OCI-LY3 (cell line): ENCODE measurements around the gene IRAK3.

Experiments
- H2AFZ ChIP-seq: fragments of 200-600, 300-600 bp; shearing (Covaris generic); 2 replicates; pipeline ENCODE4 v1.6.0; 2014; ENCODE audit warnings: antibody characterized with exemption, low read depth, low read length
- H3K27ac ChIP-seq: fragments of 200-600, 300-600 bp; sonication (generic); 2 replicates; pipeline ENCODE4 v1.5.1; 2014; ENCODE audit warnings: mild to moderate bottlenecking, low read length, moderate library complexity, mixed read lengths
- H3K27me3 ChIP-seq: fragments of 200-600, 300-600 bp; sonication (generic); 2 replicates; pipeline ENCODE4 v1.6.1; 2014; ENCODE audit warnings: low read depth, low read length, mixed read lengths
- H3K36me3 ChIP-seq: fragments of 200-600, 300-600 bp; sonication (generic); replicated peaks from 2 replicates; pipeline ENCODE3; 2014; ENCODE audit warnings: low read depth, low read length, mixed read lengths
- H3K4me1 ChIP-seq: fragments of 300-600, 200-600 bp; sonication (generic); 2 replicates; pipeline ENCODE4 v1.6.1; 2014; ENCODE audit warnings: low read length, mixed read lengths
- H3K4me2 ChIP-seq: fragments of 200-600, 300-600 bp; sonication (generic); 2 replicates; pipeline ENCODE4 v1.6.1; 2014; ENCODE audit warnings: low read length, mixed read lengths
- H3K4me3 ChIP-seq: fragments of 300-600, 200-600 bp; sonication (generic); 2 replicates; pipeline ENCODE4 v1.5.1; 2014; ENCODE audit warnings: antibody characterized with exemption, mild to moderate bottlenecking, low read length, moderate library complexity
- H3K79me2 ChIP-seq: fragments of 300-600, 200-600 bp; shearing (Covaris generic); 2 replicates; pipeline ENCODE4 v1.6.1; 2014; ENCODE audit warnings: mild to moderate bottlenecking, low read length, mixed read lengths
- H3K9ac ChIP-seq: fragments of 300-600, 200-600 bp; shearing (Covaris generic); 2 replicates; pipeline ENCODE4 v1.6.0; 2014; ENCODE audit warnings: mild to moderate bottlenecking, low read length, moderate library complexity
- H3K9me3 ChIP-seq: fragments of 200-600, 300-600 bp; shearing (Covaris generic); 2 replicates; pipeline ENCODE4 v1.6.1; 2014; ENCODE audit warnings: low read length, mixed read lengths; ENCODE audit not compliant: insufficient read depth
- H4K20me1 ChIP-seq: fragments of 200-600, 300-600 bp; sonication (generic); 2 replicates; pipeline ENCODE4 v1.6.1; 2016; ENCODE audit warnings: low read length, mixed read lengths; ENCODE audit not compliant: insufficient read depth
- EZH2phosphoT487 ChIP-seq: fragments of 200-600 bp; shearing (Covaris generic); IDR thresholded peaks from 2 replicates; pipeline ENCODE4 v1.6.1; 2018; ENCODE audit warnings: antibody characterized with exemption, mixed run types, low read depth
- TF ChIP-seq, protein P1 (sequence below): fragments of 200-600, 300-600 bp; sonication (generic); IDR thresholded peaks from 2 replicates; pipeline ENCODE4 v1.5.1; 2014; ENCODE audit warnings: antibody characterized with exemption, low read length, low read depth

Gene IRAK3

DNA sequence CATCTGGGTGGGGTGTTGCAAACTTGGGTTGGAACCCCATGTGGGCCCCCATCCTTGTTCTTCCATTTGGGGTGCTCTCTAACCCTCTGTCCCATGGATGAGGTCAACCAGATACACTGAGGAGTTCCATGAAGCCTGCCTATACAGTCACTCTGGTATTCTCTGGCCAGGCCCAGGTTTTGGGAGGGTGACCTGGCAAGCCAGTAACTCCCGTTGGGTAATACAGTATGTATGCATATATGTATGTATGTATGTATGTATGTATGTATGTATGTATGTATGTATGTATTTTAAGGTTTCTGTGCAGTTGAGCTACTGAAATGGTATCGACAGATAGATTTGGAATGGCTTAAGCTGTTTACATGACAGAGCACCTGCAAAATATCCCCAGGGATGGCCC, 100.5 kb downstream of the IRAK3 start:
- H3K4me3 ChIP-seq, result no peak overlapping the region
- no peaks in the 10 kb centered on the region for H3K9me3 ChIP-seq
- H3K4me2 ChIP-seq, result no peak overlapping the region
- no peaks in the 10 kb centered on the region for H3K4me1 ChIP-seq
- no peaks in the 10 kb centered on the region for H4K20me1 ChIP-seq
- TF ChIP-seq, protein P1, sequence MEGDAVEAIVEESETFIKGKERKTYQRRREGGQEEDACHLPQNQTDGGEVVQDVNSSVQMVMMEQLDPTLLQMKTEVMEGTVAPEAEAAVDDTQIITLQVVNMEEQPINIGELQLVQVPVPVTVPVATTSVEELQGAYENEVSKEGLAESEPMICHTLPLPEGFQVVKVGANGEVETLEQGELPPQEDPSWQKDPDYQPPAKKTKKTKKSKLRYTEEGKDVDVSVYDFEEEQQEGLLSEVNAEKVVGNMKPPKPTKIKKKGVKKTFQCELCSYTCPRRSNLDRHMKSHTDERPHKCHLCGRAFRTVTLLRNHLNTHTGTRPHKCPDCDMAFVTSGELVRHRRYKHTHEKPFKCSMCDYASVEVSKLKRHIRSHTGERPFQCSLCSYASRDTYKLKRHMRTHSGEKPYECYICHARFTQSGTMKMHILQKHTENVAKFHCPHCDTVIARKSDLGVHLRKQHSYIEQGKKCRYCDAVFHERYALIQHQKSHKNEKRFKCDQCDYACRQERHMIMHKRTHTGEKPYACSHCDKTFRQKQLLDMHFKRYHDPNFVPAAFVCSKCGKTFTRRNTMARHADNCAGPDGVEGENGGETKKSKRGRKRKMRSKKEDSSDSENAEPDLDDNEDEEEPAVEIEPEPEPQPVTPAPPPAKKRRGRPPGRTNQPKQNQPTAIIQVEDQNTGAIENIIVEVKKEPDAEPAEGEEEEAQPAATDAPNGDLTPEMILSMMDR, result no peak
- no peak for TF ChIP-seq EZH2phosphoT487
- H3K36me3 ChIP-seq, result no peaks in the 10 kb centered on the region
- no peaks in the 10 kb centered on the region for H3K27me3 ChIP-seq
- H2AFZ ChIP-seq, result no peak overlapping the region
- H3K27ac ChIP-seq, result no peak overlapping the region
- no peaks in the 10 kb centered on the region for H3K79me2 ChIP-seq
- no peak overlapping the region for H3K9ac ChIP-seq

DNA sequence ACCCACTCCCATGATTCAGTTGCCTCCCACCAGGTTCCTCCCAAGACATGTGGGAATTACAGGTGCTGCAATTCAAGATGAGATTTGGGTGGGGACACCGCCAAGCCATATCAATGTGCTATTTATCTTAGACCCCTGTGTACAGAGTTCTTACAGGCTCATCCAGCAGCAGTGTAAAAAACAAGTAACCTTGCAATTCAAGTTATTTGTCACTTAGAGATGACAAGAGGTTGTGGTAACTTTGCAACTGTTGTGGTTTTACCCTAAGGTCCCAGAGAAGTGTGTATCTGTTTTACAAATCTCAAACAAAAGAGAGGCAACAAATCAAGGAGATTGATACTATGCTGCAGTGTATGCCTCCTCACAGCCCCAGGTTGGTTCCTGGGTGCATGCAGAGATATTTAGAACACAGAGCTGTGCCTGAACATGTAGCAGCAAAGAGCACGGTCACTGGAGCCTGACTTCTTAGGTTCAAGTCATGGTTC, 101.7 kb downstream of the IRAK3 start:
- Histone ChIP-seq H3K79me2 (no peaks in the 10 kb centered on the region), H4K20me1 (no peaks in the 10 kb centered on the region), H3K9ac (no peak overlapping the region), H3K9me3 (no peaks in the 10 kb centered on the region), H3K4me3 (no peak overlapping the region), H3K27ac (no peak overlapping the region), H2AFZ (no peak overlapping the region), H3K27me3 (no peaks in the 10 kb centered on the region), H3K36me3 (no peaks in the 10 kb centered on the region), H3K4me2 (no peak overlapping the region), H3K4me1 (no peaks in the 10 kb centered on the region)
- TF ChIP-seq EZH2phosphoT487, result no peak
- TF ChIP-seq, protein P1, result no peak

GRCh38 chr12:66296176-66296683, 107.2 kb downstream of the IRAK3 start:
- Histone ChIP-seq H3K9me3 (no peaks in the 10 kb centered on the region), H3K4me3 (no peak overlapping the region), H4K20me1 (no peaks in the 10 kb centered on the region), H3K9ac (no peak overlapping the region), H3K27me3 (peaks cover 23% of the 10 kb centered on the region), H3K27ac (no peak overlapping the region), H3K79me2 (no peaks in the 10 kb centered on the region), H3K4me2 (no peak overlapping the region), H2AFZ (no peak overlapping the region), H3K36me3 (no peaks in the 10 kb centered on the region), H3K4me1 (no peaks in the 10 kb centered on the region)
- no peak for TF ChIP-seq EZH2phosphoT487
- TF ChIP-seq, protein P1, result no peak

GRCh38 chr12:66297080-66297479, 108.1 kb downstream of the IRAK3 start:
- H4K20me1 ChIP-seq, result no peaks in the 10 kb centered on the region
- H3K9ac ChIP-seq, result no peak overlapping the region
- no peak overlapping the region for H3K4me2 ChIP-seq
- H3K27me3 ChIP-seq, result peaks cover 23% of the 10 kb centered on the region
- no peaks in the 10 kb centered on the region for H3K9me3 ChIP-seq
- H3K36me3 ChIP-seq, result no peaks in the 10 kb centered on the region
- H3K79me2 ChIP-seq, result no peaks in the 10 kb centered on the region
- H3K4me3 ChIP-seq, result no peak overlapping the region
- no peak overlapping the region for H2AFZ ChIP-seq
- H3K27ac ChIP-seq, result no peak overlapping the region
- no peaks in the 10 kb centered on the region for H3K4me1 ChIP-seq
- TF ChIP-seq, protein P1, result no peak
- TF ChIP-seq EZH2phosphoT487, result no peak
